HEK293 (cell line): ENCODE data around the gene TSR3.

Source experiments
- KLF16 ChIP-seq: fragments of 450-650 bp; formaldehyde crosslinking; IDR thresholded peaks from 2 replicates; pipeline ENCODE4 v1.5.1; 2017; ENCODE audit warnings: missing biosample characterization, missing genetic modification characterization
- MYNN ChIP-seq: fragments of 450-650 bp; formaldehyde crosslinking; IDR thresholded peaks from 2 replicates; pipeline ENCODE4 v1.5.1; 2016; ENCODE audit warnings: missing biosample characterization, missing genetic modification characterization, borderline replicate concordance
- MZF1 ChIP-seq: fragments of 450-650 bp; formaldehyde crosslinking; IDR thresholded peaks from 2 replicates; pipeline ENCODE4 v1.5.1; 2017; ENCODE audit warnings: missing biosample characterization, missing genetic modification characterization, borderline replicate concordance
- SP2 ChIP-seq: fragments of 450-650 bp; formaldehyde crosslinking; IDR thresholded peaks from 2 replicates; pipeline ENCODE4 v1.5.1; 2016; ENCODE audit warnings: missing biosample characterization, missing genetic modification characterization
- YY1 ChIP-seq: fragments of 450-650 bp; formaldehyde crosslinking; IDR thresholded peaks from 2 replicates; pipeline ENCODE4 v1.5.1; 2018; ENCODE audit warnings: missing biosample characterization, missing genetic modification characterization
- ZBTB10 ChIP-seq: fragments of 450-650 bp; formaldehyde crosslinking; IDR thresholded peaks from 2 replicates; pipeline ENCODE4 v1.5.1; 2016; ENCODE audit warnings: missing biosample characterization, missing genetic modification characterization
- ZBTB26 ChIP-seq: fragments of 450-650 bp; formaldehyde crosslinking; optimal IDR thresholded peaks from 2 replicates; pipeline ENCODE3; 2016; ENCODE audit warnings: missing biosample characterization, mild to moderate bottlenecking, missing genetic modification characterization
- ZBTB8A ChIP-seq: fragments of 450-650 bp; formaldehyde crosslinking; IDR thresholded peaks from 2 replicates; pipeline ENCODE4 v1.5.1; 2016; ENCODE audit warnings: missing biosample characterization, missing genetic modification characterization
- ZEB2 ChIP-seq: fragments of 450-650 bp; formaldehyde crosslinking; IDR thresholded peaks from 2 replicates; pipeline ENCODE4 v1.5.1; 2016; ENCODE audit warnings: missing biosample characterization, missing genetic modification characterization
- ZNF10 ChIP-seq: fragments of 450-650 bp; formaldehyde crosslinking; IDR thresholded peaks from 2 replicates; pipeline ENCODE4 v1.5.1; 2017; ENCODE audit warnings: missing biosample characterization, missing genetic modification characterization
- ZNF112 ChIP-seq: fragments of 450-650 bp; formaldehyde crosslinking; IDR thresholded peaks from 2 replicates; pipeline ENCODE4 v1.5.0; 2017; ENCODE audit warnings: missing biosample characterization, missing genetic modification characterization
- ZNF146 ChIP-seq: fragments of 450-650 bp; formaldehyde crosslinking; IDR thresholded peaks from 2 replicates; pipeline ENCODE4 v1.5.1; 2016; ENCODE audit warnings: missing biosample characterization, missing genetic modification characterization
- ZNF19 ChIP-seq: fragments of 450-650 bp; formaldehyde crosslinking; IDR thresholded peaks from 2 replicates; pipeline ENCODE4; 2016; ENCODE audit warnings: missing biosample characterization, missing genetic modification characterization, low read depth
- ZNF2 ChIP-seq: fragments of 450-650 bp; formaldehyde crosslinking; IDR thresholded peaks from 2 replicates; pipeline ENCODE4 v1.5.1; 2016; ENCODE audit warnings: missing biosample characterization, missing genetic modification characterization
- ZNF24 ChIP-seq: fragments of 450-650 bp; formaldehyde crosslinking; IDR thresholded peaks from 2 replicates; pipeline ENCODE4 v1.5.1; 2016; ENCODE audit warnings: missing biosample characterization, missing genetic modification characterization
- ZNF394 ChIP-seq: fragments of 450-650 bp; formaldehyde crosslinking; IDR thresholded peaks from 2 replicates; pipeline ENCODE4 v1.5.1; 2016; ENCODE audit warnings: missing biosample characterization, missing genetic modification characterization, mild to moderate bottlenecking, moderate library complexity, borderline replicate concordance
- ZNF518A ChIP-seq: fragments of 450-650 bp; formaldehyde crosslinking; conservative IDR thresholded peaks from 2 replicates; pipeline ENCODE4 v1.5.1; 2016; ENCODE audit warnings: low read depth, missing biosample characterization, missing genetic modification characterization
- ZNF560 ChIP-seq: fragments of 450-650 bp; formaldehyde crosslinking; IDR thresholded peaks from 2 replicates; pipeline ENCODE4 v1.5.1; 2017; ENCODE audit warnings: missing biosample characterization, missing genetic modification characterization, borderline replicate concordance
- ZNF629 ChIP-seq: fragments of 450-650 bp; formaldehyde crosslinking; IDR thresholded peaks from 2 replicates; pipeline ENCODE4 v1.5.1; 2017; ENCODE audit warnings: missing biosample characterization, missing genetic modification characterization

TSR3 gene

GRCh38 chr16:1308977-1309885 is 42.4 kb downstream of the TSR3 start, which contains the start of gene UBE2I (continued):
- TF ChIP-seq ZNF518A (peak; percentile 58), ZNF2 (peak; percentile 96), ZNF146 (tag by site-specific recombination) (peak; percentile 76), SP2 (tag by site-specific recombination) (peak; percentile 92), ZNF629 (tag by site-specific recombination) (peak; percentile 77), ZBTB8A (tag by site-specific recombination) (peak; percentile 69), ZNF10 (peak; percentile 76; the same call in 1 of the 2 replicates), ZBTB10 (tag by site-specific recombination) (peak; percentile 60; the same call in 1 of the 2 replicates), ZNF394 (tag by site-specific recombination) (peak; percentile 72), ZNF112 (tag by site-specific recombination) (no peak), KLF16 (tag by site-specific recombination) (peak; percentile 96), MYNN (no peak), ZBTB26 (peak; percentile 97), ZNF19 (no peak), MZF1 (no peak), ZEB2 (tag by site-specific recombination) (peak; percentile 96), YY1 (tag by site-specific recombination) (peak; percentile 80; the same call in 1 of the 2 replicates), ZNF560 (tag by site-specific recombination) (no peak), ZNF24 (tag by site-specific recombination) (peak; percentile 70)
- TF ChIP-seq, all 188 proteins: peak for 71
